Pons (tissue), 1 donor: ENCODE data around the gene NTN3.
"Not testable (repeated sequence)": the region's sequence is repeated elsewhere in the genome, so short reads cannot be mapped to it uniquely, and the experiment has no call there.

ENCODE experiments used
- DNase-seq: peaks from one replicate; pipeline ENCODE4 v3.0.0-alpha.2; 2016; ENCODE audit warnings: low spot score

The NTN3 gene

GRCh38 chr16:2471016-2471652 lies at the start of gene NTN3:
Gene NTN3 (plus strand): TSS chr16:2471297. CDS start chr16:2471702, 405 bp downstream.
- no peak for DNase-seq

GRCh38 chr16:2422123-2422867 lies 48.8 kb upstream of the NTN3 start:
- DNase-seq: no peak

GRCh38 chr16:2424061-2425007 lies 46.8 kb upstream of the NTN3 start:
- DNase-seq: no peak

DNA sequence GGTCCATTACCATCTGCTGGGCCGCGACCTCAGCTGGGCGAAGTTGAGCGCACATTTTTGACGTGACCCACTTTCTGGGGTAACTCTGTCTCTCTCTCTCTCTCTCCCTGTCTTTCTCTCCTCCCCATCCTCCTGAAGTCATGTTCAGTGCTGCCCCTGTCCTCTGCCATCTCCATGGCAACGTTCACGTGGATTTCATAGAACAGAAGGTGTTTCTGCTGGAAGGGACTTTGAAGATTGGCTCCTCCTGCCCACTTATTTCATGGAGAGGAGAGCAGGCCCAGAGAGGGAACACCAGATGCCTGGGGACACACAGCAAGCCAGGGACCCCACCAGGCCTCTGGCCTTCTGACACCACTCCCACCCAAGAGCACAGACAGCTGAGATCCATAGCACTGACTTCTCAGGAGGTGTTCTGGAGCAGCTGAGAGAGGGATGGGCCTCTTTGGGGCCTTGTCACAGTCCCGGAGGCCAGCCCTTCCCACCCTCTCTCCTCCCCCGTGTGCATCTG lies 46.0 kb upstream of the NTN3 start:
- DNase-seq: no peak

DNA sequence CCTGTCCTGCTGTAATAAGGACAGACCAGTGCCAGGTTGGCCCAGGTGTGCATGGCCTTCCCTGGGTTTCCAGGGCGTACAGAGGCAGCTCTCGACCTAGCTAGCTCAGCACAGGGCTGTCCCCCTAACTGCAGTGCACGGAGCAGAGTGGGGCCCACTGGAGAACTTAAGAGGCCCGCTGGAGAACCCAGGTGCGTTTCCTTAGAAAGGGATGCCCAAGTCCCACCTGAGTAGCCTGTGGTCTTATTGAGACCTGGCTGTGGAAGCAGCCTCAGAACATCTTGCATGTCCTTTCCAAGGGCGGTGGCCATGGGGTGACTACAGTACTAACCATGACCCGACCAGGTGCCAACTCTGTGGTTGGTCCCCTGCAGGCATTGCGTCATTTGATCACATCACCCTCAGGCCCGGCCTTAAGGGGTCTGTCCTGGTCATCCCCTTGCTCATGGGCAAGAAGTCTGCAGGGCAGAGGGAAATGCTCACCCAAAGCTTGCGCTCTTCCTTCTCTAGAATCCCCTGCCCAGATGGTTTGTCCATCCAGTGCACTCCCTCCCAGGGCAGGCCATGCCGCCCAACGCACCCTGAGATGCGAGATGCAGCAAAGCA lies 45.2 kb upstream of the NTN3 start:
- no peak for DNase-seq

- DNase-seq: no peak
These were observed 44.1 kb upstream of the NTN3 start for GRCh38 chr16:2426941-2427361.

DNA sequence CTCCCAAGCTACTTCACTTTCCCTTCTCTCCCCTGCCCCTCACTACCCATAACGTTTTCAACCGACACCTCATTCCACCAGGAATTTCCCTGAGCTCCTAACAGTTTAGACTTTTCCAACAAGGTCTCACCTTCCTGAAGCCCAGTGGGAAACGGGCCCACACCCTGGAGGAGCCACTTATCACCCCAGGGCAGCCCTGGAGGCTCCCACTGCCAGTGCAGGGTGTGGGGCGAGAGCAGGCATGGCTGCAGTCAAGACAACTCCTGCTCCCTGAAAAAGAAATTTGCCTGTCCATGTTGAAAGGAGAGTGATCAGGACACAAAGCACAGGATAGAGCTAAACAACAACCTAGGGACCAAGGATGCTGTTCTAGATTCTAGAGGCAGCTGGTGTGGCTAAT lies 43.6 kb upstream of the NTN3 start:
- no peak for DNase-seq

DNA sequence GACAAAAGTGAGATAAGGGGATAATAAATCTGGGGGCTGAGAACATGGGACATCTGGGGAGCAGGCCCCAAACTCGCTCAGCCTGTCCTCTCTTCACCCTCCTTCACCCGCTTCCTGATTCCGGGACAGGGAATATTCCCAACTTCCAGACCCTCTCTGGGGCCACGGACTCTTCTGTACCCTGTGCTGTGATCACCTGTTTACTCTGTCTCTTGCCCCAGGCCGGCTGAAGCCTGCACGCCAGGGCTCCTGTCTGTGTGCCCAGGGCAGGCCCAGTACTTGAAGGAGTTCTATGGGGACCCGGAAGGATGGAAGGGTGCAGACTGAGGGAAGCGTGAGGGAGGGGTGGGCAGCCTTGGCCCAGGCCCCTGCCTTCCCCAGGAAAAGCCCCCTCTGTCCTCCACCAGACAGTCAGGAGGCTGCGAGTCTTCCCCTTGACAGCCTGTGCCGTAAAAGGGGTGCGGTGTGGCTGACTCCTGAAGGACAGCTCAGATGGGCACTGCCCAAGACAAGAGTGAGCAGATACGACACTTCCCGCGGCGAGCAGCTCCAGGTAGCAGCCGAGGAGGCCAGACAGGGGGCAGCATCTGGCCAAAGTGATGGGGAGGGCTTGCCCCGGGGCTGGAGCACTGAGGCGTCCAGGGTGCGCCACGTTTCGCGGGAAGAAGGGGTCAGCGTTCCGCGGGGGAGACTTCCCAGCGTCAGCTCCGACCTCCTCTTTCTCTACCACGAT lies 42.9 kb upstream of the NTN3 start:
- DNase-seq: no peak

GRCh38 chr16:2428784-2429033 lies 42.4 kb upstream of the NTN3 start:
- DNase-seq: no peak

- peak; percentile 93 for DNase-seq
These were observed 41.9 kb upstream of the NTN3 start, which contains the start of gene CCNF for GRCh38 chr16:2429034-2429770. Gene CCNF (plus strand): TSS chr16:2429447. CDS start chr16:2429482, 35 bp downstream.

- DNase-seq: peak; percentile 14
These were observed 41.1 kb upstream of the NTN3 start for GRCh38 chr16:2429771-2430663.

GRCh38 chr16:2432286-2432685 lies 38.8 kb upstream of the NTN3 start:
- no peak for DNase-seq

DNA sequence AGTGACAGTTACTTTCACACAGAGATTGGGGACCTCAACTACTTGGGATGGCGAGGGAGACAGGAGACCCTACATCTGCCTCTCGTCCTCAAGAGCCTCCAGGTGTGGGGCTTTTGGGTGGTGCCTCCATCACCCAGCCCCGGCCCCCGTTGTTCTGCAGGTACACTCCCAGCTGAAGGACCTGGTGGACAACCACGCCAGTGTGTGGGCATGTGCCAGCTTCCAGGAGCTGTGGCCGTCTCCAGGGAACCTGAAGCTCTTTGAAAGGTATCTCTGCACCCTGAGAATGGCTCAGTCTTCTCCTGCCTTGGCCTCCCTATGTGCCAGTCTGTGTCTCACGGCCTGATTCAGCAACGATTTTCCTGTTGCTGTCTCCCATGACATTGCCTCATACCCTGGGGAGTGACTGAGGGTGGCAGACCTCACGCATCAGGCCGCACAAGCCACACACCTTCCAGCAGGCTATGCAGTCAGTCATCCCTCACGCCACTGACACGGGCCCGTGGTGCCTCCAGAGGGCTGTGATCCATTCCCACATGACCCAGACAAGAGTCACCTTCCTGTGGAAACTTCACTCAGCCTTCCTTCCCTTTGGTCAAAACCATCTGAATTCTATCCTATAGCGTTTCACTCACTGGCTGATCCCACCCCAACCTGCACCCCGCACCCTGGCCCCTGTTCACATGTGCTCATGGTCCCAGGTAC lies 38.1 kb upstream of the NTN3 start:
- no peak for DNase-seq

GRCh38 chr16:2435236-2435635 lies 35.9 kb upstream of the NTN3 start:
- not testable (repeated sequence) for DNase-seq

DNA sequence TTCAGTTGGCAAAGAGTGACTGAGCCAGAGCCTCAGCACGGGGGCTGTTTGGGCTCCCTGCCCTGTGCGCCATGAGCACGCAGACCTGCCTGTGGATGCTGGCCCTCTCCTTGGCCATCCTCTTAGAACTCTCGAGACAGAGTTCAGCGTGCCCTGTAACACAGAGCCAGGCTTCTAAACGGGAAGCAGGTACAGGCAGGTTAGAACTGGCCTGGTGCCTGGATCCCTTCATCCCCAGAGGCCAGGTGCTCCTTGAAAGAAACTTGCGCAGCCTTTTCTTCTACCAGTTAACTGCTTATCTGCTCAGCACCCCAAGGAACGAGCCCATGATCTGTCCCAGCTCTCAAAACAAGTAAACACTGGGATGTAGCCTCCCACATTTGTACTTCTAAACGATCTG lies 35.0 kb upstream of the NTN3 start:
- no peak for DNase-seq

DNA sequence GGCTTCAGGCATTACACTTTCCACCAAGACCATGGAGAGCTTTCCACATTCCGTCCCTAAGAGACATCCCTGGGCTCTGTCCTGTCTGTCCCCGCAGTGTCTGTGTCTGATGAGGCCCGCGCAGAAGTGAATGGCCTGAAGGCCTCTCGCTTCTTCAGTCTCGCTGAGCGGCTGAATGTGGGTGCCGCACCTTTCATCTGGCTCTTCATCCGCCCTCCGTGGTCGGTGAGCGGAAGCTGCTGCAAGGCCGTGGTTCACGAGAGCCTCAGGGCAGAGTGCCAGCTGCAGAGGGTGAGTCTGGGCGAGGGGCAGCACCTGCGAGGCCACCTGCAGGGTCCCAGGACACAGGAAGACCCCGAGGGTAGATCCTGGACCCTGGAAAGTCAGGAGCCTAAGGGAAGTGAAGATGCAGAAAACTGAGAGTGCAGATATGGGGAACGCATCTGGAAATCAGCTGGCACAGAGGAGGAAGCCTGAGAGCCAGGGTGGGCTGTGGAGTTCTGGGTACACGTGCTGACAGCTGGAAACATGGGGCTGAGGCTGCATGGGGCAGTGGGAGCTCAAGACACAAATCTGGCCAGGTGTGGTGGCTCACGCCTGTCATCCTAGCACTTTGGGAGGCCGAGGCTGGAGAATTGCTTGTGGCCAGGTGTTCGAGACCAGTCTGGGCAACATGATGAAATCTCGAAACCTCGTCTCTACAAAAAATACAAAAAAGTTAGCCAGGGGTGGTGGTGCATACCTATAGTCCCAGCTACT lies 33.9 kb upstream of the NTN3 start:
- DNase-seq: no peak

- no peak for DNase-seq
These were observed 33.0 kb upstream of the NTN3 start for GRCh38 chr16:2438121-2438520.

DNA sequence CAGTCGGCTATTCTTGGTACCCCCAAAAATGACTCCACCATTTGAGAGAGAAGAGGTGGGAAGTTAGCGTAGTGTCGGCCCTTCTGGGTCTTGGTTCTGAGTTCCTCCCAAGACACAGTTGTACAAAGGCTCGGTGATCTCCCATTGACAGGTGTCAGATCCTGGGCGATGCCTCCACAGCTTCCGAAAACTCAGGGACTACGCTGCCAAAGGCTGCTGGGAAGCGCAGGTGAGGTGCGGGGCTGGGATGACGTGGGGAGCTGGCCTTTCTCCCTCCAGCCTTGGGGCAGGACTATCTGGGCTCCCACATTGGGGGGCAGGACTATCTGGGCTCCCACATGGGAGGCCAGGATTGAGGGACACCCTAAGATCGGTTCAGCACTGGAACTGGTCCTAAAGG lies 31.5 kb upstream of the NTN3 start:
- DNase-seq: no peak
